HepG2 (cell line): Measurements from ENCODE around the gene CLPTM1. TPM values are rescaled to one million over a fixed set of nuclear protein-coding genes. Genes with fewer than 3 reads are reported as not detected.

Experiments
- ATAC-seq: fragments of 200-7000 bp; cut with Tn5 transposase; 3 replicates; pipeline ENCODE4 v1.9.1; 2020; ENCODE audit warnings: mild to moderate bottlenecking, moderate library complexity
- BruUV-seq: library from RNA; stranded (reverse); fragments of 400-500 nt; replicated peaks from 2 replicates; lab custom pipeline; 2021; lab: Mats Ljungman, UMichigan
- CTCF ChIA-PET: fragments of 300-600 bp; formaldehyde crosslinking; extraction: SDS; loops from one replicate; lab custom pipeline; 2021; ENCODE audit warnings: low total read pairs, inconsistent platforms, low intra/inter-chr PET ratio; lab: Yijun Ruan, JAX
- POLR2A ChIA-PET: fragments of 350-600 bp; sonication (Branson Sonifier 250); formaldehyde crosslinking; loops from one replicate; lab custom pipeline; 2020; ENCODE audit warnings: antibody characterized with exemption, inconsistent platforms; lab: Yijun Ruan, JAX
- DNase-seq: peaks from one replicate; pipeline ENCODE4 v3.0.0-alpha.2; 2015; ENCODE audit warnings: low spot score
- FAIRE-seq: peaks from 3 replicates; lab custom pipeline; 2011; peaks lifted over from hg19 to GRCh38; lab: Jason Lieb, UNC
- H2AFZ ChIP-seq: one replicate; pipeline ENCODE4 v1.6.1; 2011; ENCODE audit warnings: low read length, inconsistent platforms
- H3K27ac ChIP-seq: fragments of 300-600 bp; 3 replicates; pipeline ENCODE4 v1.8.0; 2011; ENCODE audit warnings: mixed run types, mild to moderate bottlenecking, mixed read lengths, low read length, inconsistent platforms; ENCODE audit not compliant: insufficient read depth; ENCODE audit errors: extremely low read length
- H3K27me3 ChIP-seq, 2 experiments: fragments of 200-600 bp in 1 of 2; 2 replicates in 1 of 2; 3 replicates in 1 of 2; pipeline versions ENCODE4 v1.6.0 to v1.8.0; 2011; ENCODE audit warnings: low read length in 2 of 2, mild to moderate bottlenecking in 2 of 2, moderate library complexity in 2 of 2, inconsistent platforms in 1 of 2; ENCODE audit not compliant: insufficient read depth in 2 of 2, control insufficient read depth in 1 of 2
- H3K36me3 ChIP-seq, 2 experiments: fragments of 200-600 bp in 1 of 2; replicated peaks in 1 of 2; 2 replicates in 1 of 2; 3 replicates in 1 of 2; pipeline versions ENCODE4 v1.5.1 to v1.8.0; 2011; ENCODE audit warnings: low read length in 2 of 2, inconsistent platforms in 1 of 2; ENCODE audit not compliant: insufficient read depth in 2 of 2, control insufficient read depth in 1 of 2
- H3K4me1 ChIP-seq: 2 replicates; pipeline ENCODE4 v1.5.1; 2012; ENCODE audit warnings: low read length, inconsistent platforms; ENCODE audit not compliant: insufficient read depth
- H3K4me2 ChIP-seq: 2 replicates; pipeline ENCODE4 v1.6.0; 2011; ENCODE audit warnings: low read depth, low read length, inconsistent platforms
- H3K4me3 ChIP-seq, 3 experiments: fragments of 200-600 bp in 1 of 3; sonication (generic), shearing (Covaris generic) in 1 of 3; replicated peaks in 1 of 3; 2 replicates each; pipeline ENCODE4 v1.5.1; 2011 to 2016; ENCODE audit warnings: low read length in 3 of 3, inconsistent platforms in 2 of 3, low read depth in 2 of 3, mild to moderate bottlenecking in 2 of 3, control low read depth in 1 of 3, mixed read lengths in 1 of 3; ENCODE audit not compliant: insufficient read depth in 1 of 3
- H3K79me2 ChIP-seq: one replicate; pipeline ENCODE4 v1.6.1; 2011; ENCODE audit warnings: low read length, inconsistent platforms; ENCODE audit not compliant: insufficient read depth
- H3K9ac ChIP-seq: 2 replicates; pipeline ENCODE4 v1.6.0; 2011; ENCODE audit warnings: mild to moderate bottlenecking, low read depth, low read length, inconsistent platforms; ENCODE audit not compliant: insufficient read depth
- H3K9me3 ChIP-seq: 2 replicates; pipeline ENCODE4 v1.5.1; 2012; ENCODE audit warnings: mild to moderate bottlenecking, low read length
- H4K20me1 ChIP-seq: 2 replicates; pipeline ENCODE4 v1.6.0; 2011; ENCODE audit warnings: inconsistent platforms, mild to moderate bottlenecking, low read length, moderate library complexity; ENCODE audit not compliant: insufficient read depth
- CREB3 ChIP-seq: sonication (generic); formaldehyde crosslinking; IDR thresholded peaks from 2 replicates; pipeline ENCODE4 v1.5.0; 2020; ENCODE audit warnings: missing genetic modification reagents
- HDAC6 ChIP-seq: fragments of 200-600 bp; sonication (generic); IDR thresholded peaks from 2 replicates; pipeline ENCODE4 v1.7.0; 2017; ENCODE audit warnings: mild to moderate bottlenecking, antibody characterized with exemption, low read length, low read depth
- NR3C1 ChIP-seq: sonication (generic); formaldehyde crosslinking; IDR thresholded peaks from 2 replicates; pipeline ENCODE4 v1.4.0; 2020; ENCODE audit warnings: missing genetic modification reagents
- PCBP2 ChIP-seq: fragments of 200-400 bp; formaldehyde crosslinking; optimal IDR thresholded peaks from 2 replicates; pipeline ENCODE3; 2018; ENCODE audit warnings: low read length, low read depth; ENCODE audit not compliant: poor library complexity, severe bottlenecking
- PHF21A ChIP-seq: sonication (generic); formaldehyde crosslinking; IDR thresholded peaks from 2 replicates; pipeline ENCODE4 v1.5.0; 2020; ENCODE audit warnings: mild to moderate bottlenecking, missing genetic modification reagents
- RNF2 ChIP-seq: fragments of 450-650 bp; conservative IDR thresholded peaks from 2 replicates; pipeline ENCODE4 v1.6.1; 2016; ENCODE audit warnings: low read depth
- SRSF4 ChIP-seq: fragments of 200-400 bp; formaldehyde crosslinking; IDR thresholded peaks from one replicate; pipeline ENCODE4 v1.6.1; 2018; ENCODE audit warnings: mild to moderate bottlenecking, low read depth, low read length, moderate library complexity; ENCODE audit not compliant: poor library complexity, severe bottlenecking
- ZNF567 ChIP-seq: sonication (generic); formaldehyde crosslinking; IDR thresholded peaks from 2 replicates; pipeline ENCODE4 v1.8.1; 2023; ENCODE audit warnings: mild to moderate bottlenecking, missing genetic modification reagents, borderline replicate concordance
- ZNF670 ChIP-seq: sonication (generic); formaldehyde crosslinking; IDR thresholded peaks from 2 replicates; pipeline ENCODE4 v1.8.0; 2022; ENCODE audit warnings: mild to moderate bottlenecking, missing genetic modification reagents, borderline replicate concordance
- ZNF703 ChIP-seq: sonication (generic); formaldehyde crosslinking; IDR thresholded peaks from 2 replicates; pipeline ENCODE4 v1.5.1; 2020; ENCODE audit warnings: missing genetic modification reagents, mild to moderate bottlenecking, moderate library complexity, borderline replicate concordance
- WGBS: methylation state at CpG from one replicate; pipeline ENCODE4 v1.1.6; 2017; ENCODE audit warnings: low lambda C conversion rate; 5-methylcytosine and 5-hydroxymethylcytosine counted together
- in situ Hi-C: cut with HindIII; loops from 2 replicates; pipeline ENCODE4 v1.10.0; 2017; ENCODE audit warnings: low pct_unique_long_range_greater_than_20kb; ENCODE audit not compliant: extremely low pct_ligation_motif_present
- intact Hi-C: fragments of 100-400 bp; cut with micrococcal nuclease; formaldehyde crosslinking; loops from one replicate; pipeline ENCODE4 v1.10.0; 2022; ENCODE audit not compliant: unreplicated experiment
- polyA plus RNA-seq, 8 experiments: library from polyadenylated mRNA; depleted of rRNA in 3 of 8; stranded (reverse) in 7 of 8; unstranded in 1 of 8; fragments of >200 nt; fragmentation: Illumina TruSeq in 4 of 8; extraction: Trizol in 4 of 8; gene quantifications; 2 replicates each; pipeline versions ENCODE4 v1.2.1 to v1.2.3, GENCODE V29; 2011 to 2016; ENCODE audit warnings: low read depth in 4 of 8, missing spikeins in 1 of 8, mixed read lengths in 1 of 8; ENCODE audit not compliant: insufficient read depth in 1 of 8
- total RNA-seq, 5 experiments: library from RNA; depleted of rRNA; stranded (reverse); fragments of >200 nt; fragmentation: Illumina TruSeq; extraction: Trizol; gene quantifications; 2 replicates each; pipeline ENCODE4 v1.2.3, GENCODE V29; 2016; ENCODE audit warnings: low read depth in 1 of 5
- TF ChIP-seq, protein P1 (sequence below), 2 experiments: fragments of 450-650 bp in 1 of 2; sonication (generic) in 1 of 2; formaldehyde crosslinking; IDR thresholded peaks; 2 replicates each; pipeline versions ENCODE4 v1.5.0 to v1.8.0; 2020 to 2022; ENCODE audit warnings: mild to moderate bottlenecking in 1 of 2, missing genetic modification reagents in 1 of 2

CLPTM1 gene
- total and polyA plus RNA-seq, 2 of the 13 experiments (the other 11 are each of a cell fraction or from before 2014, with no cell fraction given): 34.9 to 42.8 TPM

- in situ Hi-C loops (no loop called here), intact Hi-C loops (no loop called here)
- H3K4me1 ChIP-seq: no peaks in the 10 kb centered on the region
- no peak for FAIRE-seq
- ChIA-PET POLR2A (no interaction called here), CTCF (no interaction called here)
- H3K27me3 ChIP-seq: no peaks in the 10 kb centered on the region
- no peak overlapping the region for H3K4me2 ChIP-seq
- H3K27ac ChIP-seq: no peak overlapping the region
- H3K79me2 ChIP-seq: no peaks in the 10 kb centered on the region
- no peak overlapping the region for H3K4me3 ChIP-seq
- 96% methylated on average over 8 of the region's 9 CpGs for WGBS
- TF ChIP-seq ZNF567 (CRISPR knock-in tag) (no peak), HDAC6 (no peak), NR3C1 (CRISPR knock-in tag) (no peak), PCBP2 (no peak), ZNF670 (CRISPR knock-in tag) (no peak), SRSF4 (no peak), RNF2 (no peak), CREB3 (CRISPR knock-in tag) (no peak), PHF21A (CRISPR knock-in tag) (no peak), ZNF703 (CRISPR knock-in tag) (no peak)
- TF ChIP-seq, protein P1, sequence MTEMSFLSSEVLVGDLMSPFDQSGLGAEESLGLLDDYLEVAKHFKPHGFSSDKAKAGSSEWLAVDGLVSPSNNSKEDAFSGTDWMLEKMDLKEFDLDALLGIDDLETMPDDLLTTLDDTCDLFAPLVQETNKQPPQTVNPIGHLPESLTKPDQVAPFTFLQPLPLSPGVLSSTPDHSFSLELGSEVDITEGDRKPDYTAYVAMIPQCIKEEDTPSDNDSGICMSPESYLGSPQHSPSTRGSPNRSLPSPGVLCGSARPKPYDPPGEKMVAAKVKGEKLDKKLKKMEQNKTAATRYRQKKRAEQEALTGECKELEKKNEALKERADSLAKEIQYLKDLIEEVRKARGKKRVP (CRISPR knock-in tag; IDR thresholded peaks at IDR 0.05): no peak
- no peak for DNase-seq
- H3K9me3 ChIP-seq: no peaks in the 10 kb centered on the region
- H4K20me1 ChIP-seq: no peaks in the 10 kb centered on the region
- no peak overlapping the region for H3K9ac ChIP-seq
- no TSS peak for BruUV-seq
- ATAC-seq: no peak
- H3K36me3 ChIP-seq: peaks cover 14 to 65% of the 10 kb centered on the region in 2 experiments
- H2AFZ ChIP-seq: no peak overlapping the region
Measured at GRCh38 chr19:44984005-44984404, 28.8 kb downstream of the CLPTM1 start.
